ENCODE data around the gene LRMDA. TPM values are rescaled to one million over a fixed set of nuclear protein-coding genes. Genes with fewer than 3 reads are reported as not detected.

LRMDA gene
- total RNA-seq, 1 donor from 2014 or later: 0.19 TPM

- Mint-ChIP-seq H3K4me1 (ENCODE audit: unreplicated experiment) (no peaks in the 10 kb centered on the region), H3K27me3 (ENCODE audit: unreplicated experiment) (peaks cover 45% of the 10 kb centered on the region), H3K9me3 (ENCODE audit: unreplicated experiment) (no peaks in the 10 kb centered on the region), H3K36me3 (ENCODE audit: unreplicated experiment) (no peaks in the 10 kb centered on the region), H3K27ac (ENCODE audit: unreplicated experiment) (no peak overlapping the region), H3K4me3 (ENCODE audit: unreplicated experiment) (no peak overlapping the region)
- no peak for DNase-seq (ENCODE audit: extremely low spot score, unreplicated experiment)
- TF ChIP-seq, protein P1, sequence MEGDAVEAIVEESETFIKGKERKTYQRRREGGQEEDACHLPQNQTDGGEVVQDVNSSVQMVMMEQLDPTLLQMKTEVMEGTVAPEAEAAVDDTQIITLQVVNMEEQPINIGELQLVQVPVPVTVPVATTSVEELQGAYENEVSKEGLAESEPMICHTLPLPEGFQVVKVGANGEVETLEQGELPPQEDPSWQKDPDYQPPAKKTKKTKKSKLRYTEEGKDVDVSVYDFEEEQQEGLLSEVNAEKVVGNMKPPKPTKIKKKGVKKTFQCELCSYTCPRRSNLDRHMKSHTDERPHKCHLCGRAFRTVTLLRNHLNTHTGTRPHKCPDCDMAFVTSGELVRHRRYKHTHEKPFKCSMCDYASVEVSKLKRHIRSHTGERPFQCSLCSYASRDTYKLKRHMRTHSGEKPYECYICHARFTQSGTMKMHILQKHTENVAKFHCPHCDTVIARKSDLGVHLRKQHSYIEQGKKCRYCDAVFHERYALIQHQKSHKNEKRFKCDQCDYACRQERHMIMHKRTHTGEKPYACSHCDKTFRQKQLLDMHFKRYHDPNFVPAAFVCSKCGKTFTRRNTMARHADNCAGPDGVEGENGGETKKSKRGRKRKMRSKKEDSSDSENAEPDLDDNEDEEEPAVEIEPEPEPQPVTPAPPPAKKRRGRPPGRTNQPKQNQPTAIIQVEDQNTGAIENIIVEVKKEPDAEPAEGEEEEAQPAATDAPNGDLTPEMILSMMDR (IDR thresholded peaks at IDR 0.05): no peak
Measured at GRCh38 chr10:75672111-75672671, 240.8 kb downstream of the LRMDA start.

DNA sequence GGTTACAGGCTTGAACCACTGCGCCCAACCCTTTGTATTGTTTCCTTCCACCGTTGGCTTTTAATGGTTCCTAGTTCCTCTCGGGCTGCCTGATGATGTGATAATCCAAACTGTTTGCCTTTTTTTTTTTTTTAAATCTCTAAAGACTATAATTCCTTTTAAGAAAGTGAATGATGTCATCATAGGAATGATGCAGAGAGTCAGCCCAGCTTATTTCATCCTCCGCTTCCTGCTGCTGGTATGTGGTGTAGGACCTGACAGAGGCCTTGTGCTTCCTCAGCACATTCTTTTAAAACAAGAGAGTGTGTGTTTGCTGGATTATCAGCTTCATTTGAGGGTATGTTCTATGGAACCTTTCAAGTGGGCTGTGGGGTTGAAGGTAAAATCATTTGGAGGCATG is 241.4 kb downstream of the LRMDA start:
- DNase-seq (ENCODE audit: extremely low spot score, unreplicated experiment): no peak
- Mint-ChIP-seq H3K4me1 (ENCODE audit: unreplicated experiment) (no peaks in the 10 kb centered on the region), H3K27ac (ENCODE audit: unreplicated experiment) (no peak overlapping the region), H3K36me3 (ENCODE audit: unreplicated experiment) (no peaks in the 10 kb centered on the region), H3K4me3 (ENCODE audit: unreplicated experiment) (no peak overlapping the region), H3K27me3 (ENCODE audit: unreplicated experiment) (peaks cover 50% of the 10 kb centered on the region), H3K9me3 (ENCODE audit: unreplicated experiment) (no peaks in the 10 kb centered on the region)
- TF ChIP-seq, protein P1 (IDR thresholded peaks at IDR 0.05): no peak

DNA sequence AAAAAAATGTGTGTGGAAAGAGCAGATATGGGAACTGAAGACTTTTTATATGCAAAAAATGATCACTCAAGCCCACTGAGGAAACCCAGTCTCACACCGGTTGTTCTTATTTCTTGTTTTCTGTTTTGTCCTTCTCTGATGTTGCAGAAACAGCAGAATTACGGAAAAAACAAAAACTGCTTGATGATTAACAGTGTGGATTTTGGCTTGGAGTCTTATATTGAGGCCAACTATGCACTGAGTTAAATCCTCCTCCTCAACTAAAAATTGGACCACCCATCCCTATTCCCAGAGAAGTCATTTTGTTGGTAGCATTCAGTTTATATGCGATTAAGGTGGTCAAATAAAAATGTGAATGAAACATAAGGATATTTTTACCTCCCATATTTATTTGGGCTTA is 246.1 kb downstream of the LRMDA start:
- TF ChIP-seq, protein P1 (IDR thresholded peaks at IDR 0.05): no peak
- H3K4me3 Mint-ChIP-seq (ENCODE audit: unreplicated experiment): no peak overlapping the region
- no peaks in the 10 kb centered on the region for H3K4me1 Mint-ChIP-seq (ENCODE audit: unreplicated experiment)
- H3K36me3 Mint-ChIP-seq (ENCODE audit: unreplicated experiment): no peaks in the 10 kb centered on the region
- DNase-seq (ENCODE audit: extremely low spot score, unreplicated experiment): no peak
- H3K9me3 Mint-ChIP-seq (ENCODE audit: unreplicated experiment): no peaks in the 10 kb centered on the region
- peaks cover 56% of the 10 kb centered on the region for H3K27me3 Mint-ChIP-seq (ENCODE audit: unreplicated experiment)
- no peak overlapping the region for H3K27ac Mint-ChIP-seq (ENCODE audit: unreplicated experiment)

GRCh38 chr10:75678527-75678926 is 247.1 kb downstream of the LRMDA start:
- Mint-ChIP-seq H3K27ac (ENCODE audit: unreplicated experiment) (no peak overlapping the region), H3K9me3 (ENCODE audit: unreplicated experiment) (no peaks in the 10 kb centered on the region), H3K36me3 (ENCODE audit: unreplicated experiment) (no peaks in the 10 kb centered on the region), H3K27me3 (ENCODE audit: unreplicated experiment) (peaks cover 47% of the 10 kb centered on the region), H3K4me3 (ENCODE audit: unreplicated experiment) (no peak overlapping the region), H3K4me1 (ENCODE audit: unreplicated experiment) (no peaks in the 10 kb centered on the region)
- no peak for DNase-seq (ENCODE audit: extremely low spot score, unreplicated experiment)
- TF ChIP-seq, protein P1 (IDR thresholded peaks at IDR 0.05): no peak

DNA sequence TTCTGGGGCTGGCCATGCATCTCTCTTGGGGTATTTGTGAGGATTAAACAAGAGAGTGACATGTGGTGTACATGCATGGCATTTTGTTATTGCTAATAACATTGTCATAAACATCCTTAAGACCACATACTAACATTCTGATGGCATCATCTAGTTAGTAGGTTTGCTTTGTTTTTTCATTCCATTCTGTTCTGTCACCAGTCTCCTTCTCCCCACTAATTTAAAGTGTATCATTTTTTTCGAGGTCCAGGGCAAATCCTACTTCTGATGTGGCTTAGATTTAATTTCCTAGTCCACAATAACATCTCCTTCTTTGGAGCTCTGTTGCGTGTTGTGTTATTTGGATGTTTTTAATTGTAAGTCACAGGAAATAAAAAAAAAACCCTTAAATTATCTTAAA is 248.1 kb downstream of the LRMDA start:
- H3K4me1 Mint-ChIP-seq (ENCODE audit: unreplicated experiment): no peaks in the 10 kb centered on the region
- no peaks in the 10 kb centered on the region for H3K9me3 Mint-ChIP-seq (ENCODE audit: unreplicated experiment)
- peaks cover 40% of the 10 kb centered on the region for H3K27me3 Mint-ChIP-seq (ENCODE audit: unreplicated experiment)
- H3K36me3 Mint-ChIP-seq (ENCODE audit: unreplicated experiment): no peaks in the 10 kb centered on the region
- no peak for DNase-seq (ENCODE audit: extremely low spot score, unreplicated experiment)
- no peak overlapping the region for H3K4me3 Mint-ChIP-seq (ENCODE audit: unreplicated experiment)
- TF ChIP-seq, protein P1 (IDR thresholded peaks at IDR 0.05): no peak
- H3K27ac Mint-ChIP-seq (ENCODE audit: unreplicated experiment): no peak overlapping the region
